PC-9 (cell line): ENCODE results near the gene RAD50.

Source experiments
- CTCF ChIP-seq: fragments of 200-600 bp; sonication (generic); conservative IDR thresholded peaks from 2 replicates; pipeline ENCODE4 v1.6.1; 2017; ENCODE audit warnings: mixed run types, antibody characterized with exemption, mild to moderate bottlenecking, moderate library complexity
- EZH2 ChIP-seq: fragments of 200-600 bp; sonication (generic); IDR thresholded peaks from 2 replicates; pipeline ENCODE4 v1.8.0; 2017; ENCODE audit warnings: antibody characterized with exemption, low read depth

GRCh38 chr5:132594170-132594569, 37.4 kb downstream of the RAD50 start:
- TF ChIP-seq CTCF (no peak), EZH2 (no peak)
